Middle frontal gyrus (tissue), 1 donor: Measurements from ENCODE around the gene ABITRAM.
A peak's percentile ranks its signal among the peaks of the same experiment; 100 is the strongest.
"Not testable (repeated sequence)": the region's sequence is repeated elsewhere in the genome, so short reads cannot be mapped to it uniquely, and the experiment has no call there.

ENCODE experiments used
- DNase-seq: peaks from one replicate; pipeline ENCODE4 v3.0.0-alpha.2; 2015; ENCODE audit warnings: low spot score; ENCODE audit errors: extremely low spot score

The ABITRAM gene

GRCh38 chr9:108934323-108934893, at the start of gene ABITRAM:
Gene ABITRAM, plus strand, starts transcription at chr9:108934400. Its CDS starts 87 bp downstream, at chr9:108934487.
- peak; percentile 87 for DNase-seq

- no peak for DNase-seq
Observed at GRCh38 chr9:108884701-108885100, 49.5 kb upstream of the ABITRAM start.

GRCh38 chr9:108885643-108886348, 48.4 kb upstream of the ABITRAM start:
- no peak for DNase-seq

- DNase-seq: not testable (repeated sequence)
Observed at GRCh38 chr9:108886594-108887271, 47.5 kb upstream of the ABITRAM start.

GRCh38 chr9:108889649-108890067, 44.5 kb upstream of the ABITRAM start:
- DNase-seq: no peak

- no peak for DNase-seq
Observed at GRCh38 chr9:108894225-108894997, 39.8 kb upstream of the ABITRAM start.

- no peak for DNase-seq
Observed at GRCh38 chr9:108897324-108898096, 36.7 kb upstream of the ABITRAM start.

- not testable (repeated sequence) for DNase-seq
Observed at GRCh38 chr9:108899023-108899695, 35.0 kb upstream of the ABITRAM start.

- no peak for DNase-seq
Observed at GRCh38 chr9:108900176-108900575, 34.0 kb upstream of the ABITRAM start.

- DNase-seq: no peak
Observed at GRCh38 chr9:108903420-108904103, 30.6 kb upstream of the ABITRAM start.

- no peak for DNase-seq
Observed at GRCh38 chr9:108904161-108904560, 30.0 kb upstream of the ABITRAM start.

- no peak for DNase-seq
Observed at GRCh38 chr9:108905494-108905893, 28.7 kb upstream of the ABITRAM start.

GRCh38 chr9:108910402-108910801, 23.8 kb upstream of the ABITRAM start:
- no peak for DNase-seq

- DNase-seq: no peak
Observed at GRCh38 chr9:108910914-108911313, 23.3 kb upstream of the ABITRAM start.

- no peak for DNase-seq
Observed at GRCh38 chr9:108911820-108912219, 22.4 kb upstream of the ABITRAM start.

- DNase-seq: no peak
Observed at GRCh38 chr9:108913391-108913790, 20.8 kb upstream of the ABITRAM start.

GRCh38 chr9:108919517-108919916, 14.7 kb upstream of the ABITRAM start:
- no peak for DNase-seq

GRCh38 chr9:108920401-108920800, 13.8 kb upstream of the ABITRAM start:
- not testable (repeated sequence) for DNase-seq

- DNase-seq: no peak
Observed at GRCh38 chr9:108921200-108921599, 13.0 kb upstream of the ABITRAM start.

- DNase-seq: no peak
Observed at GRCh38 chr9:108924466-108924865, 9.7 kb upstream of the ABITRAM start.
